Kidney epithelial cell (primary cell): ENCODE results near the gene WDPCP. TPM values are rescaled to one million over a fixed set of nuclear protein-coding genes. Genes with fewer than 3 reads are reported as not detected.
"Not testable (repeated sequence)": the region's sequence is repeated elsewhere in the genome, so short reads cannot be mapped to it uniquely, and the experiment has no call there.

ENCODE experiments used
- DNase-seq: peaks from one replicate; pipeline ENCODE4 v3.0.0-alpha.2; 2010; ENCODE audit warnings: low read depth
- H3K27me3 ChIP-seq: 2 replicates; pipeline ENCODE4 v1.6.0; 2011; ENCODE audit warnings: low read length; ENCODE audit not compliant: control insufficient read depth, insufficient read depth
- H3K36me3 ChIP-seq: 2 replicates; pipeline ENCODE4 v1.5.1; 2011; ENCODE audit warnings: low read length; ENCODE audit not compliant: control insufficient read depth, insufficient read depth
- H3K4me3 ChIP-seq: 2 replicates; pipeline ENCODE4 v1.5.1; 2011; ENCODE audit warnings: low read depth, mild to moderate bottlenecking, control low read depth, low read length
- CTCF ChIP-seq: IDR thresholded peaks from 2 replicates; pipeline ENCODE4 v1.5.1; 2011; ENCODE audit warnings: mild to moderate bottlenecking, moderate library complexity, low read length, control low read depth, inconsistent platforms; ENCODE audit not compliant: insufficient read depth, poor library complexity, severe bottlenecking
- total RNA-seq: library from RNA; depleted of rRNA; stranded (reverse); fragments of >200 nt; gene quantifications from 2 replicates; pipeline ENCODE4 v1.2.3, GENCODE V29; 2015

The WDPCP gene
- total RNA-seq, 1 donor from 2014 or later: 3.3 TPM

GRCh38 chr2:63092401-63092800 lies 495.9 kb downstream of the WDPCP start:
- H3K4me3 ChIP-seq: no peak overlapping the region
- TF ChIP-seq CTCF: no peak
- no peak for DNase-seq

GRCh38 chr2:63086687-63087086 lies 501.6 kb downstream of the WDPCP start:
- no peak for DNase-seq
- no peak for TF ChIP-seq CTCF
- Histone ChIP-seq H3K4me3 (no peak overlapping the region), H3K27me3 (no peaks in the 10 kb centered on the region), H3K36me3 (no peaks in the 10 kb centered on the region)

More at GRCh38 chr2:63092401-63092800, 495.9 kb downstream of the WDPCP start:
- H3K27me3 ChIP-seq: no peaks in the 10 kb centered on the region
- H3K36me3 ChIP-seq: no peaks in the 10 kb centered on the region

- H3K27me3 ChIP-seq: no peaks in the 10 kb centered on the region
- H3K4me3 ChIP-seq: no peak overlapping the region
- no peaks in the 10 kb centered on the region for H3K36me3 ChIP-seq
- TF ChIP-seq CTCF: no peak
- no peak for DNase-seq
Measured at GRCh38 chr2:63081404-63081803, 506.9 kb downstream of the WDPCP start.

- DNase-seq: no peak
- Histone ChIP-seq H3K27me3 (no peaks in the 10 kb centered on the region), H3K36me3 (no peaks in the 10 kb centered on the region), H3K4me3 (no peak overlapping the region)
- TF ChIP-seq CTCF: peak; percentile 11
Measured at GRCh38 chr2:63078852-63079606, 509.2 kb downstream of the WDPCP start.

- H3K36me3 ChIP-seq, DNase-seq, H3K4me3 ChIP-seq, H3K27me3 ChIP-seq: not testable (repeated sequence)
Measured at GRCh38 chr2:63074399-63074798, 513.9 kb downstream of the WDPCP start.

- H3K4me3 ChIP-seq: no peak overlapping the region
- peaks cover 3% of the 10 kb centered on the region for H3K27me3 ChIP-seq
- no peaks in the 10 kb centered on the region for H3K36me3 ChIP-seq
- DNase-seq: no peak
- no peak for TF ChIP-seq CTCF
Measured at GRCh38 chr2:63073994-63074393, 514.3 kb downstream of the WDPCP start.
